Stomach (tissue), 9 donors: ENCODE data around the gene PILRB. TPM values are rescaled to one million over a fixed set of nuclear protein-coding genes. Genes with fewer than 3 reads are reported as not detected.

Experiments used
- DNase-seq, 2 donors: peaks; one replicate each; pipeline versions ENCODE4 v3.0.0 to v3.0.0-alpha.2; 2013 to 2019
- H3K27ac ChIP-seq, 5 donors: fragments of 200-600 bp in 4 of 5; sonication (generic) in 4 of 5; one replicate each; pipeline ENCODE4 v1.5.1; 2013 to 2019; ENCODE audit warnings: mild to moderate bottlenecking in 1 of 5, moderate library complexity in 1 of 5
- H3K27me3 ChIP-seq, 3 donors: fragments of 200-600 bp; sonication (generic); one replicate each; pipeline ENCODE4 v1.5.1; 2017 to 2019; ENCODE audit warnings: mixed run types in 1 of 3
- H3K36me3 ChIP-seq, 4 donors: fragments of 200-600 bp; sonication (generic); 1 replicate in 3 of 4; 2 replicates in 1 of 4; pipeline ENCODE4 v1.5.1; 2016 to 2019
- H3K4me1 ChIP-seq, 4 donors: fragments of 200-600 bp; sonication (generic); one replicate each; pipeline ENCODE4 v1.5.1; 2016 to 2019
- H3K4me3 ChIP-seq, 4 donors: fragments of 200-600 bp; sonication (generic) in 3 of 4; one replicate each; pipeline ENCODE4 v1.5.1; 2016 to 2019; ENCODE audit warnings: mild to moderate bottlenecking in 1 of 4
- H3K9me3 ChIP-seq, 4 donors: fragments of 200-600 bp; sonication (generic); one replicate each; pipeline ENCODE4 v1.5.1; 2016 to 2019
- CTCF ChIP-seq, 7 experiments: fragments of 450-650 bp in 4 of 7; fragments of 200-600 bp in 3 of 7; sonication (generic) in 3 of 7; IDR thresholded peaks; one replicate each; pipeline ENCODE4 v1.5.1; 2016 to 2019; ENCODE audit warnings: antibody characterized with exemption in 7 of 7, control low read depth in 2 of 7, mild to moderate bottlenecking in 1 of 7
- EP300 ChIP-seq: sonication (generic); formaldehyde crosslinking; IDR thresholded peaks from one replicate; pipeline ENCODE4 v1.6.1; 2017; ENCODE audit warnings: antibody characterized with exemption
- POLR2A ChIP-seq, 4 donors: fragments of 450-650 bp; IDR thresholded peaks; one replicate each; pipeline ENCODE4 v1.6.1; 2016; ENCODE audit warnings: antibody characterized with exemption in 4 of 4, control low read depth in 2 of 4, mild to moderate bottlenecking in 1 of 4, moderate library complexity in 1 of 4
- POLR2AphosphoS5 ChIP-seq, 3 donors: sonication (generic); formaldehyde crosslinking; IDR thresholded peaks; one replicate each; pipeline ENCODE4 v1.6.1; 2016; ENCODE audit warnings: antibody characterized with exemption in 3 of 3
- WGBS, 5 donors: extraction: QIAGEN DNeasy Blood & Tissue Kit in 3 of 5; methylation state at CpG; one replicate each; pipeline versions ENCODE4 v1.1.5 to v1.1.7; 2013 to 2018; 5-methylcytosine and 5-hydroxymethylcytosine counted together
- intact Hi-C: fragments of 100-400 bp; cut with DNase I; formaldehyde crosslinking; loops from one replicate; pipeline ENCODE4 v1.15.1; 2023; ENCODE audit warnings: low total_unique reads
- polyA plus RNA-seq, 3 donors: library from polyadenylated mRNA; stranded (reverse); fragments of 200-250 nt; gene quantifications; one replicate each; pipeline ENCODE4 v1.2.3, GENCODE V29; 2013
- total RNA-seq, 5 donors: library from RNA; depleted of rRNA; stranded (reverse); fragments of >200 nt; gene quantifications; one replicate each; pipeline versions ENCODE4 v1.1.0 to v1.2.3, GENCODE V29; 2014 to 2016
- donor health status: healthy with polysubstance abuse.
- donor health status: Bipolar disorder and iron deficiency.
- donor health status: healthy.

The PILRB gene
- total and polyA plus RNA-seq, 8 donors = 16.8 to 141 (median 60.3) TPM

GRCh38 chr7:100353685-100354330 is 4.1 kb upstream of the PILRB start:
- no peak for TF ChIP-seq EP300
- Histone ChIP-seq H3K4me3 (no peak overlapping the region), H3K4me1 (no peaks in the 10 kb centered on the region), H3K27ac (no peak overlapping the region), H3K27me3 (no peaks in the 10 kb centered on the region), H3K9me3 (no peaks in the 10 kb centered on the region), H3K36me3 (peaks cover 63 to 100% (median 98%) of the 10 kb centered on the region in 4 donors)
- intact Hi-C loops = loop anchor here (10.0 kb wide), 1 partner anchor 61 kb away; no protein-coding TSS in a partner anchor
- WGBS, 5 donors = 83 to 90% (median 86%) methylated on average over 4 to 6 of the region's 6 CpGs
- no peak for DNase-seq

DNA sequence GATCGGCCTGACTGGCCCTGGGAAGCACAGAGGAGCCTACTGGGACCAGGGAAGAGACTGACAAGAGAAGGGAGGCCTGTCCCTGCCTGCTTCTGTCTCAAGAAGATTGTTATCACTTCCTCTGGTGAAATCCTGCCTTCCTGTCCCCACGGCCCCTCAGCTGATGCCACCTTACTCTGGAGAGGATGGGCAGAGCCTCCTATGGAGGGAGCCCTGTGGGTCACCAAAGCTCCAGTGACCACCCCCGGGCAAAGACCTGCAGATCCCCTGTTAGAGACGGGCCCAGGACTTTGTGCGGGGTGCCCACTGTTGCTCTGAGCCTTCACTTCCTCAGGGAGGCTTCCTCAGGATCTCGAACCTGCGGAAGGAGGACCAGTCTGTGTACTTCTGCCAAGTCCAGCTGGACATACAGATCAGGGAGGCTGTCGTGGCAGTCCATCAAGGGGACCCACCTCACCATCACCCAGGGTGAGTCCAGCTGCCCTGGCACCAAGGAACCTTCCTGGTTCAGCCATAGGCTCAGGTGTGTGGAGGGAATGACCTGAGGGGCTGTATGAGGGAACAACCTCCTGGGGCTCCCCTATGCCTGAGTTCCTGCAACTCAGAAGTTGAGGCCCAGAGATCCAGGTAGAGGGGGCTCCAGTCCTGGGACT is 1.4 kb upstream of the PILRB start:
- H3K4me3 ChIP-seq = no peak overlapping the region
- no peaks in the 10 kb centered on the region for H3K27me3 ChIP-seq
- peaks cover 70 to 100% (median 100%) of the 10 kb centered on the region in 4 donors for H3K36me3 ChIP-seq
- no peak for DNase-seq
- H3K27ac ChIP-seq = peak overlapping the region in 2 of 5 donors; percentile 14 to 47
- TF ChIP-seq POLR2A (IDR thresholded peaks at IDR 0.05) (no peak), CTCF (IDR thresholded peaks at IDR 0.05) (no peak), EP300 (no peak), POLR2AphosphoS5 (IDR thresholded peaks at IDR 0.05) (no peak)
- intact Hi-C loops = loop anchor here (10.0 kb wide), 1 partner anchor 58 kb away; no protein-coding TSS in a partner anchor
- no peaks in the 10 kb centered on the region for H3K4me1 ChIP-seq
- 82 to 95% (median 90%) methylated on average over 5 to 8 of the region's 8 CpGs for WGBS, 5 donors
- no peaks in the 10 kb centered on the region for H3K9me3 ChIP-seq

DNA sequence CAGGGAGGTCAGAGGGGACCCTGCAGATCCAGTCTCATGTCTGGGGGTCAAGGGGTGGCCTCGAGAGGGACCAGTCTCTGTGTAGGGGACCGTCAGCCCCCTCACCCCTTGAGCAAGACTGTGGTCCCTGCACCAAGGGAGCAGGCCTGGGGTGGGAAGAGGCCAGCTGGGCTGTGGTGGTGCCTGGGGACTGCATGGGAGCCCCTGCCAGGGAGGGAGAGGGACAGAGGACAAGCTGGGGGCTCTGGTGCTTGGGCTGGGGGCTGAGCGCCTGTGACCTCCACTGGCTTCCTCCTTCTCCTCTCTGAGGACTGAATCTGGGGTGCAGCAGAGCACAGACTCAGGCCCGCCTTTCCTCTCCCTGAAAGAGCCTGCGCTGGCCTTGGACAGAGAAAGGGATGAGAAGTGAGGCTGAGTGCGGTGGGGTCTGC is 771 bp upstream of the PILRB start:
- Histone ChIP-seq H3K27me3 (no peaks in the 10 kb centered on the region), H3K4me1 (no peaks in the 10 kb centered on the region), H3K9me3 (no peaks in the 10 kb centered on the region), H3K27ac (peak overlapping the region in 2 of 5 donors; percentile 14 to 47), H3K4me3 (no peak overlapping the region), H3K36me3 (peaks cover 76 to 100% (median 100%) of the 10 kb centered on the region in 4 donors)
- intact Hi-C loops = loop anchor here (10.0 kb wide), 1 partner anchor 58 kb away; no protein-coding TSS in a partner anchor
- DNase-seq = no peak
- WGBS, 5 donors = 89 to 93% (median 91%) methylated on average over 4 to 6 of the region's 6 CpGs
- no peak for TF ChIP-seq POLR2AphosphoS5 (IDR thresholded peaks at IDR 0.05)
- TF ChIP-seq POLR2A (IDR thresholded peaks at IDR 0.05) = no peak
- no peak for TF ChIP-seq CTCF (IDR thresholded peaks at IDR 0.05)
- TF ChIP-seq EP300 = no peak

GRCh38 chr7:100358857-100359212 is 918 bp downstream of the PILRB start:
- Histone ChIP-seq H3K36me3 (peaks cover 68 to 100% (median 100%) of the 10 kb centered on the region in 4 donors), H3K9me3 (no peaks in the 10 kb centered on the region), H3K4me1 (no peaks in the 10 kb centered on the region), H3K27ac (no peak overlapping the region), H3K27me3 (no peaks in the 10 kb centered on the region), H3K4me3 (no peak overlapping the region)
- 93 to 97% (median 96%) methylated on average over 5 to 8 of the region's 8 CpGs for WGBS, 5 donors
- no peak for TF ChIP-seq CTCF (IDR thresholded peaks at IDR 0.05)
- no peak for TF ChIP-seq POLR2A (IDR thresholded peaks at IDR 0.05)
- no peak for TF ChIP-seq EP300
- TF ChIP-seq POLR2AphosphoS5 (IDR thresholded peaks at IDR 0.05) = no peak
- no peak for DNase-seq
- intact Hi-C loops = loop anchor here (10.0 kb wide), 1 partner anchor 56 kb away; no protein-coding TSS in a partner anchor
